Osteoblast (primary cell): ENCODE data around the gene DHRS13. TPM values are rescaled to one million over a fixed set of nuclear protein-coding genes. Genes with fewer than 3 reads are reported as not detected.

Experiments
- DNase-seq: peaks from one replicate; pipeline ENCODE4 v3.0.0; 2011; ENCODE audit warnings: low spot score, mixed read lengths; ENCODE audit not compliant: insufficient read length; ENCODE audit errors: missing footprints
- H2AFZ ChIP-seq: 2 replicates; pipeline ENCODE4 v1.6.0; 2011; ENCODE audit warnings: mild to moderate bottlenecking, low read length
- H3K27ac ChIP-seq: 2 replicates; pipeline ENCODE4 v1.5.1; 2011; ENCODE audit warnings: mild to moderate bottlenecking, low read depth, low read length, moderate library complexity
- H3K27me3 ChIP-seq: 2 replicates; pipeline ENCODE4 v1.6.0; 2012; ENCODE audit warnings: mild to moderate bottlenecking, control low read depth, inconsistent platforms, low read length, moderate library complexity; ENCODE audit not compliant: insufficient read depth
- H3K36me3 ChIP-seq: 2 replicates; pipeline ENCODE4 v1.5.1; 2011; ENCODE audit warnings: mild to moderate bottlenecking, low read length, control low read depth, moderate library complexity; ENCODE audit not compliant: insufficient read depth
- H3K4me1 ChIP-seq: 2 replicates; pipeline ENCODE4 v1.5.1; 2011; ENCODE audit warnings: mild to moderate bottlenecking, low read length, control low read depth, moderate library complexity; ENCODE audit not compliant: insufficient read depth
- H3K4me2 ChIP-seq: 2 replicates; pipeline ENCODE4 v1.6.0; 2011; ENCODE audit warnings: mild to moderate bottlenecking, low read length; ENCODE audit not compliant: insufficient read depth
- H3K4me3 ChIP-seq: fragments of 200-600 bp; sonication (generic); 3 replicates; pipeline ENCODE4 v1.5.1; 2012; ENCODE audit warnings: mild to moderate bottlenecking, low read length, inconsistent platforms; ENCODE audit not compliant: insufficient read depth
- H3K79me2 ChIP-seq: 2 replicates; pipeline ENCODE4 v1.6.0; 2012; ENCODE audit warnings: mild to moderate bottlenecking, low read length, control low read depth, inconsistent platforms; ENCODE audit not compliant: insufficient read depth
- H3K9me3 ChIP-seq: 2 replicates; pipeline ENCODE4 v1.5.1; 2011; ENCODE audit warnings: low read depth, low read length, control low read depth
- H4K20me1 ChIP-seq: 2 replicates; pipeline ENCODE4 v1.6.0; 2012; ENCODE audit warnings: mild to moderate bottlenecking, low read length, control low read depth; ENCODE audit not compliant: insufficient read depth
- CTCF ChIP-seq: IDR thresholded peaks from 2 replicates; pipeline ENCODE4 v1.5.1; 2011; ENCODE audit warnings: mild to moderate bottlenecking, low read depth, low read length, moderate library complexity; ENCODE audit errors: extremely low read depth
- total RNA-seq: library from RNA; depleted of rRNA; stranded (reverse); fragments of >200 nt; gene quantifications from 2 replicates; pipeline ENCODE4 v1.2.3, GENCODE V29; 2012

DHRS13 gene
- total RNA-seq, 1 donor, result 6.2 TPM

DNA sequence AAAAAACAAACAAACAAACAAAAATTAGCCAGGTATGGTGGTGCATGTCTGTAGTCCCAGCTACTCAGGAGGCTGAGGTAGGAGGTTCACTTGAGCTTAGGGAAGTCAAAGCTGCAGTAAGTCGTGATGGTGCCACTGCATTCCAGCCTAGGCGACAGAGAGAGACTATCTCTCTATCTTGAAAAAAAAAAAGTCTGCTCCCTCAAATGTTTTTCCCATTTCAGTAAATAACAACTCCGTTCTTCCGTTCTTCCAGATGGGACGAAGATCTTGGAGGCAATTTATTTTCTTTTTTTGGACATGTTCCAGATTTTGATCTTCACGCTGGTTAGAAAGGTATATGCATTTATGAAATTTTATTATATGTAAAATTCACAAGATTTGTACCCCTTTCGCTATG, 29.0 kb downstream of the DHRS13 start:
- Histone ChIP-seq H3K4me2 (no peak overlapping the region), H3K27me3 (no peaks in the 10 kb centered on the region), H4K20me1 (no peaks in the 10 kb centered on the region), H2AFZ (no peak overlapping the region), H3K4me3 (no peak overlapping the region), H3K4me1 (no peaks in the 10 kb centered on the region), H3K9me3 (no peaks in the 10 kb centered on the region), H3K27ac (no peak overlapping the region), H3K36me3 (no peaks in the 10 kb centered on the region), H3K79me2 (no peaks in the 10 kb centered on the region)
- TF ChIP-seq CTCF, result no peak
- DNase-seq, result no peak

DNA sequence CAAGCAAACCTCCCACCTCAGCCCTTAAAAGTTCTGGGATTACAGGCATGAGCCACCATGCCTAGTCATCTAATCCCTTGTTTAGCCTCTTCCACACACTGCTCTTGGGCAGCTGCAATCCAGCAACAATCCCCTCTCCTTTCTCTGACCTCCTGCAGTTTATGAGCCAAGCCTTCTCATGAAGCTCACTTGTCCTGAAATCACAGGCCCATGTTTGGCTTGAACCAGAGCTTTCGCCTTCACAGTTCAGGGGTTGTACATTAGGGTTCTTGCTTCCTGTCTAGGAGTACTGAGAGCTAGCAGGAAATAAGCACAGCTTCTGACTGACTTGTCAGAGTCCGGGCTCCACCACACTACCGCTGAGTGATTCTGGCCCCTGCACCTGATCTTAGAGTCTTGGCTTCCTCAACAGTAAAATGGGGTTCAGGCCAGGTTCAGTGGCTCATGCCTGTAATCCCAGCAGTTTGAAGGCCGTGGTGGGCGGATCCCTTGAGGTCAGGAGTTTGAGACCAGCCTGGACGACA, 31.8 kb downstream of the DHRS13 start:
- H3K4me1 ChIP-seq, result no peaks in the 10 kb centered on the region
- DNase-seq, result peak; percentile 50
- no peaks in the 10 kb centered on the region for H3K79me2 ChIP-seq
- no peak overlapping the region for H2AFZ ChIP-seq
- H3K9me3 ChIP-seq, result no peaks in the 10 kb centered on the region
- H3K4me3 ChIP-seq, result no peak overlapping the region
- no peaks in the 10 kb centered on the region for H3K27me3 ChIP-seq
- H3K27ac ChIP-seq, result no peak overlapping the region
- no peaks in the 10 kb centered on the region for H4K20me1 ChIP-seq
- H3K36me3 ChIP-seq, result no peaks in the 10 kb centered on the region
- TF ChIP-seq CTCF, result no peak
- H3K4me2 ChIP-seq, result no peak overlapping the region

- Histone ChIP-seq H3K27me3 (no peaks in the 10 kb centered on the region), H2AFZ (no peak overlapping the region), H3K79me2 (no peaks in the 10 kb centered on the region), H3K4me1 (no peaks in the 10 kb centered on the region), H3K4me2 (no peak overlapping the region), H3K36me3 (no peaks in the 10 kb centered on the region), H3K4me3 (no peak overlapping the region), H3K27ac (no peak overlapping the region), H4K20me1 (no peaks in the 10 kb centered on the region), H3K9me3 (no peaks in the 10 kb centered on the region)
- DNase-seq, result no peak
- no peak for TF ChIP-seq CTCF
These were observed 35.6 kb downstream of the DHRS13 start for GRCh38 chr17:28867276-28867675.

GRCh38 chr17:28865946-28866752, 36.7 kb downstream of the DHRS13 start:
- Histone ChIP-seq H3K79me2 (no peaks in the 10 kb centered on the region), H3K36me3 (no peaks in the 10 kb centered on the region), H3K4me1 (no peaks in the 10 kb centered on the region), H3K27me3 (no peaks in the 10 kb centered on the region), H3K9me3 (no peaks in the 10 kb centered on the region), H3K4me2 (no peak overlapping the region), H2AFZ (no peak overlapping the region), H3K27ac (no peak overlapping the region), H4K20me1 (no peaks in the 10 kb centered on the region), H3K4me3 (no peak overlapping the region)
- DNase-seq, result peak; percentile 11
- TF ChIP-seq CTCF, result no peak
